ENCODE measurements around the gene ELAVL1. TPM values are rescaled to one million over a fixed set of nuclear protein-coding genes. Genes with fewer than 3 reads are reported as not detected.
A peak's percentile ranks its signal among the peaks of the same experiment; 100 is the strongest.
"Not testable (repeated sequence)": the region's sequence is repeated elsewhere in the genome, so short reads cannot be mapped to it uniquely, and the experiment has no call there.

The ELAVL1 gene
- total and polyA plus RNA-seq, 9 of the 15 experiments (the other 6 are each of a cell fraction or from before 2014, with no cell fraction given), result 4.3 to 172 (median 69.2) TPM

DNA sequence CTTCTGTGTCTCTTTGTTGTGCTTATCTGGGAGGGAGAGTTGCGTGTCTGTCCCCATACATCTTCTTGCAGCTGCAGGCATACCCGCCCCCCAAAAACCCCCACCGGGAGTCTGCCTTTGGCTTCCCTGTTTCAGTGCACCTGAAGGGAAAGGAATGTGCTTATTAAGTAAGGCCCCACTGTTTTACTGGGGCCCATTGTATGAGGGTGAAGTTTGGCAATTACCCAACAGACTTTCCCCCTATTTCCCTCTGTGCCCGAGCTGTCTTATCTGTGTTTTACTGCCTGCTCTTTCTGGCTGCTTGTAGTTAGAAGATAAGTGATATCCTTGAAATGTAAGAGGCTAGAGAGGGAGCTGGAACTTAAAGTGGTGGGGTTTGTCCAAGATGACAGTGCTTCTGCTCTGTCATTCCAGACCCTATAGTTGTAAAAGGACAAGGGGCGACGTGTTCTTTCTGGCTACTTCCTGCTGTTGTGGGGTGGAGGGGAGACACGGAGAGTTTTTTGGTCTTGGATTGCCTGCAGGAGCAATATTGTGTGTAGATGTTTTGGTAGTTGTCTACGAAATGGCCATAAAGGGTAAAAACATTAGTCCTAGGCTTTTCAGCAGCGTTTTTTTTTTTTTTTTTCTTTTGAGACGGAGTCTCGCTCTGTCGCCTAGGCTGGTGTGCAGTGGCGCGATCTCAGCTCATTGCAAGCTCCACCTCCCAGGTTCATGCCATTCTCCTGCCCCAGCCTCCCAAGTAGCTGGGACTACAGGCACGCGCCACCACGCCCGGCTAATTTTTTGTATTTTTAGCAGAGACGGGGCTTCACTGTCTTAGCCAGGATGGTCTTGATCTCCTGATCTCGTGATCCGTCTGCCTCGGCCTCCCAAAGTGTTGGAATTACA, 28.1 kb upstream of the ELAVL1 start (continued):
- TF ChIP-seq ZNF592 (IDR thresholded peaks at IDR 0.05), result peak; percentile 77
- 0 out of 2 replicates have a peak, but pooled peaks have one; percentile 54 for TF ChIP-seq ELF1 (tag; IDR thresholded peaks at IDR 0.05)
- peak; percentile 47; the same call in 1 of the 2 replicates for TF ChIP-seq KHSRP (IDR thresholded peaks at IDR 0.05)
- TF ChIP-seq, protein P1, sequence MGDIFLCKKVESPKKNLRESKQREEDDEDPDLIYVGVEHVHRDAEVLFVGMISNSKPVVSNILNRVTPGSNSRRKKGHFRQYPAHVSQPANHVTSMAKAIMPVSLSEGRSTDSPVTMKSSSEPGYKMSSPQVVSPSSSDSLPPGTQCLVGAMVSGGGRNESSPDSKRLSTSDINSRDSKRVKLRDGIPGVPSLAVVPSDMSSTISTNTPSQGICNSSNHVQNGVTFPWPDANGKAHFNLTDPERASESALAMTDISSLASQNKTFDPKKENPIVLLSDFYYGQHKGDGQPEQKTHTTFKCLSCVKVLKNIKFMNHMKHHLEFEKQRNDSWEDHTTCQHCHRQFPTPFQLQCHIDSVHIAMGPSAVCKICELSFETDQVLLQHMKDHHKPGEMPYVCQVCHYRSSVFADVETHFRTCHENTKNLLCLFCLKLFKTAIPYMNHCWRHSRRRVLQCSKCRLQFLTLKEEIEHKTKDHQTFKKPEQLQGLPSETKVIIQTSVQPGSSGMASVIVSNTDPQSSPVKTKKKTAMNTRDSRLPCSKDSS (IDR thresholded peaks at IDR 0.05; ENCODE audit: low read depth, partially characterized antibody), result peak; percentile 49
- TF ChIP-seq EP300 (IDR thresholded peaks at IDR 0.05; ENCODE audit: low read length), result peak; percentile 93
- TF ChIP-seq FOXM1 (IDR thresholded peaks at IDR 0.05; ENCODE audit: low read depth), result peak; percentile 94
- TF ChIP-seq FOXM1 (CRISPR knock-in tag; IDR thresholded peaks at IDR 0.05; ENCODE audit: low read depth), result not testable (repeated sequence)
- TF ChIP-seq NRF1 (conservative IDR thresholded peaks at IDR 0.05 in 1 of 2, IDR thresholded peaks at IDR 0.05 in 1 of 2), result 0 out of 4 replicates have a peak, but pooled peaks of 1 of the 2 experiments have one; percentile 12
- peak; percentile 60; the same call in 1 of the 2 replicates for TF ChIP-seq MTA3 (IDR thresholded peaks at IDR 0.05; ENCODE audit: borderline replicate concordance)
- peak; percentile 55 for TF ChIP-seq SUPT5H (IDR thresholded peaks at IDR 0.05)
- peak; percentile 73; the same call in 1 of the 2 replicates for TF ChIP-seq TSHZ1 (CRISPR knock-in tag; IDR thresholded peaks at IDR 0.05)
- TF ChIP-seq LARP7 (IDR thresholded peaks at IDR 0.05), result peak; percentile 92
- peak; percentile 59; the same call in 1 of the 2 replicates for TF ChIP-seq MBD2 (IDR thresholded peaks at IDR 0.05; ENCODE audit: borderline replicate concordance, low read depth)
